ENCODE measurements around the gene SLC30A4. TPM values are rescaled to one million over a fixed set of nuclear protein-coding genes. Genes with fewer than 3 reads are reported as not detected.

Gene SLC30A4
- total and polyA plus RNA-seq, 9 donors, result 2.5 to 10.9 (median 7.5) TPM

DNA sequence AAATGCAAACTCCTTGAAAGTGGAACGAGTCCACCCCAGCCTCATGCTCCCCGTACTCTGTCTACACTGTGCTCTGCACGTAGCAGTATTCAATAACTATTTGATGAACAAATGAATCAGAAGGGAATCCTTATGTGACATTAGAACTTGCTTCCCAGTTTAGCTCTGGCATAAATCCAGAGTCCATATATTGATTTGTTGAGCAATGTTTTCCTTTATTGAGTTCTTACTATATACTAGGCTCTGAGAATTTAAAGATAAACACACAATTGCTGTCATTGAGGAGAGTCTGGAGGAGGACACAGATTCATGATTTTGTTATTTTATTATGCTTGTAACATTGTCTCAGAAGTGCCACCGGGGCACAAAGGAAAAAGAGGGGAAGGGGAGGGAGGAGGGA is 73.2 kb downstream of the SLC30A4 start:
- 74 to 83% (median 79%) methylated on average over 4 of the region's 4 CpGs for WGBS, 3 donors
- intact Hi-C loops (cut with DNase I), result no loop called here

DNA sequence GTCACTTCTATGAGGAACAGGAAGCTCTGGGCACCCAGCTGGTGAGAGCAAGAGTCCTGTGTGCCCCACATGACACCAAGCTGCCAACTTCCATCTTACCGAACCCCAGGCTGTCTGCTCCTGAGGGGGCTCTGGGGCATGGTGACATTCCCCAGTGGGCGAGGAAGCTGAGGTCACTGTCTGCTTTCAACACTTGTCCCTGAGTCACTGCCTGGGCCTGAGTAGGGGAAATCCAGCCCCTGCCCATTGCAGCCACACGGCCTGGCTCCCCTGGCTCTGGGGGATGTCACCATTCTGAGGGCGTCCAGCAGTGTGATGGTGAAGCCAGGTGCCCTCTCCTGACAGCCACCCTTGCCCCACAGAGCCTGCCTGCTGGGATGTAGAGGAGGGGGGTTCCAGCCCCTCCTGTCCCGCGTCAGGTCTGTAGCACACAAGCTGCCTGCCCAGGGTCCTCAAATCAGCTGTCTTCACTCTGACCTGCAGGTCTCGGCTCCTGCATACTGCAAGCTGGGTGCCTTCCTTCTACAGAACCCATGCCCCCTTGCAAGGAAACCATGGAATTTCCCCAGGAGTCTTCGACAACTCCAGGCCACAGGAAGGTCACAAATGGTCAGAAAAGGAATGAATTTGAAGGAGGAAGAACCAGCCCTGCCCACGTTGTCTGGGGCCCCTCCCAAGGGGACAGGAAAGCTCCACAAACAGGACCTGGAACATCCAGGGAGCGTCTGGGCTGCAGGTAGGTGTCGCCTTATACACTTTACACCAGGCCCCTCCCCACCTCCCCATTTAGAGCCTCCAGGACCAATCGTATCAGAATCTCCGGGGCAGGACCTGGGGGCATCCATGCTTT is 74.3 kb downstream of the SLC30A4 start:
- TF ChIP-seq EP300 (IDR thresholded peaks at IDR 0.05), result no peak
- TF ChIP-seq POLR2A (IDR thresholded peaks at IDR 0.05), result no peak
- TF ChIP-seq, protein P1, sequence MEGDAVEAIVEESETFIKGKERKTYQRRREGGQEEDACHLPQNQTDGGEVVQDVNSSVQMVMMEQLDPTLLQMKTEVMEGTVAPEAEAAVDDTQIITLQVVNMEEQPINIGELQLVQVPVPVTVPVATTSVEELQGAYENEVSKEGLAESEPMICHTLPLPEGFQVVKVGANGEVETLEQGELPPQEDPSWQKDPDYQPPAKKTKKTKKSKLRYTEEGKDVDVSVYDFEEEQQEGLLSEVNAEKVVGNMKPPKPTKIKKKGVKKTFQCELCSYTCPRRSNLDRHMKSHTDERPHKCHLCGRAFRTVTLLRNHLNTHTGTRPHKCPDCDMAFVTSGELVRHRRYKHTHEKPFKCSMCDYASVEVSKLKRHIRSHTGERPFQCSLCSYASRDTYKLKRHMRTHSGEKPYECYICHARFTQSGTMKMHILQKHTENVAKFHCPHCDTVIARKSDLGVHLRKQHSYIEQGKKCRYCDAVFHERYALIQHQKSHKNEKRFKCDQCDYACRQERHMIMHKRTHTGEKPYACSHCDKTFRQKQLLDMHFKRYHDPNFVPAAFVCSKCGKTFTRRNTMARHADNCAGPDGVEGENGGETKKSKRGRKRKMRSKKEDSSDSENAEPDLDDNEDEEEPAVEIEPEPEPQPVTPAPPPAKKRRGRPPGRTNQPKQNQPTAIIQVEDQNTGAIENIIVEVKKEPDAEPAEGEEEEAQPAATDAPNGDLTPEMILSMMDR (IDR thresholded peaks at IDR 0.05), result no peak
- intact Hi-C loops (cut with DNase I), result no loop called here
- 66 to 72% (median 67%) methylated on average over 13 of the region's 13 CpGs for WGBS, 3 donors
- Histone ChIP-seq H3K36me3 (no peaks in the 10 kb centered on the region), H3K4me3 (no peak overlapping the region), H3K27ac (no peak overlapping the region), H3K4me1 (ENCODE audit: insufficient read depth) (no peaks in the 10 kb centered on the region), H3K27me3 (no peaks in the 10 kb centered on the region), H3K9me3 (no peaks in the 10 kb centered on the region)
- DNase-seq, result no peak

More for the DNA sequence above, 73.2 kb downstream of the SLC30A4 start:
- DNase-seq, result no peak
- Histone ChIP-seq H3K9me3 (no peaks in the 10 kb centered on the region), H3K4me1 (ENCODE audit: insufficient read depth) (no peaks in the 10 kb centered on the region), H3K27ac (no peak overlapping the region), H3K36me3 (no peaks in the 10 kb centered on the region), H3K27me3 (no peaks in the 10 kb centered on the region), H3K4me3 (no peak overlapping the region)
- TF ChIP-seq EP300 (IDR thresholded peaks at IDR 0.05) (no peak), POLR2A (IDR thresholded peaks at IDR 0.05) (no peak)
- TF ChIP-seq, protein P1 (IDR thresholded peaks at IDR 0.05), result no peak

- H3K36me3 ChIP-seq, result no peaks in the 10 kb centered on the region
- intact Hi-C loops (cut with DNase I), result no loop called here
Measured at GRCh38 chr15:45443645-45444044, 78.9 kb downstream of the SLC30A4 start.

DNA sequence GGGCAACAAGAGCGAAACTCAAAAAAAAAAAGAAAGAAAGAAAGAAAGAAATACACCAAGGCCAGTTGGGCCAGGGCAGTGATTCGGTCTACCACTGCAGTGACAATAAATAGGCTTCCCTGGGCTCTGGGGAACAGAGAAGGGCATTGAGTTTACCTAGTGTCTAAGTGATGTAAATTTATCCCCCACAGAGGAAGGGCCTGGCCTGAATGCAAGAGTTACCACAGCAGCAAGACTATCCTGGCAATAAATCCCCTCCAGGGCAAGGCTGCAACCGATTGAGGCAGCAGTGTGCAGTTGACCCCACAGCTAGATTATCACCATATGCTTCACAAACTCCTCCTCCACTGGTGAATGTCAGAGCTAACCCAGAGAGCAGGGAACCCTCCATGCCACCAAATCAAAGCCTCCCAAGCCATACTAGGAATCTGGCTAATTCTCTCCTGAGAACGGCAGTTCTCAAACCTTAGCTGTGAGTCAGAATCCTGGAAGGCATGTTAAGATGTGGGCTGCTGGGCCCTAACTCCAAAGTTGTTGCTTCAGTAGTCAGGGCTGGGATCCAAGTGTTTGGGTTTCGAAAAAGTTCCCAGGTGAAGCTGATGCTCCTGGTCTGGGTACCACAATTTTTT is 79.9 kb downstream of the SLC30A4 start:
- intact Hi-C loops (cut with DNase I), result no loop called here
- Histone ChIP-seq H3K27ac (no peak overlapping the region), H3K9me3 (no peaks in the 10 kb centered on the region), H3K4me3 (no peak overlapping the region), H3K36me3 (no peaks in the 10 kb centered on the region), H3K27me3 (no peaks in the 10 kb centered on the region), H3K4me1 (ENCODE audit: insufficient read depth) (no peaks in the 10 kb centered on the region)
- TF ChIP-seq POLR2A (IDR thresholded peaks at IDR 0.05) (no peak), EP300 (IDR thresholded peaks at IDR 0.05) (no peak)
- TF ChIP-seq, protein P1 (IDR thresholded peaks at IDR 0.05), result no peak
- WGBS, 3 donors, result 62 to 67% (median 66%) methylated on average over 5 of the region's 5 CpGs
- DNase-seq, result no peak

More at GRCh38 chr15:45443645-45444044, 78.9 kb downstream of the SLC30A4 start:
- TF ChIP-seq EP300 (IDR thresholded peaks at IDR 0.05) (no peak), POLR2A (IDR thresholded peaks at IDR 0.05) (no peak)
- TF ChIP-seq, protein P1 (IDR thresholded peaks at IDR 0.05), result no peak
- DNase-seq, result no peak
- Histone ChIP-seq H3K4me3 (no peak overlapping the region), H3K27ac (no peak overlapping the region), H3K9me3 (no peaks in the 10 kb centered on the region), H3K27me3 (no peaks in the 10 kb centered on the region), H3K4me1 (ENCODE audit: insufficient read depth) (no peaks in the 10 kb centered on the region)
- 80 to 87% (median 83%) methylated on average over 2 of the region's 2 CpGs for WGBS, 3 donors
